GM19023 (cell line): ENCODE results near the gene GRM3.

Experiments used
- ATAC-seq: cut with Tn5 transposase; IDR thresholded peaks from one replicate; pipeline ENCODE4 v1.9.1; 2021; ENCODE audit warnings: mild to moderate bottlenecking, moderate library complexity; ENCODE audit not compliant: unreplicated experiment

GRM3 gene

DNA sequence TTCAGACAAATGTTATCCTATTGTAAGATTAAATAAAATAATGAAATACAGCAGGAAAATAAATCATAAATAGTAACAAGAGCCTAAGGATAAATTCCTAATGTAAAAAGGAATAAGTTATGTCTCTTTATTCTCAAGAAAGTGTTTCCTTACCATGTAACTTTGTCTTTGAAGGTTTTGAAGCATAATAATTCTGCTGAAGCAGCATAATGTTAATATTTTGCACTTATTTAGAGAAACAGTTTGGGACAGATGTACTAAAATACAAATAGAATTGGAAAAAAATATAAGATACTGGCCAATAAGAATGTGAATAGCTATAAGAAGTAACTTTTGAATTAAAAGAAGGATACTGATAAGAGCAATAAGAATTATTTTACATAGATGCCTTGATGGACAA, 45.7 kb downstream of the GRM3 start:
- no peak for ATAC-seq

DNA sequence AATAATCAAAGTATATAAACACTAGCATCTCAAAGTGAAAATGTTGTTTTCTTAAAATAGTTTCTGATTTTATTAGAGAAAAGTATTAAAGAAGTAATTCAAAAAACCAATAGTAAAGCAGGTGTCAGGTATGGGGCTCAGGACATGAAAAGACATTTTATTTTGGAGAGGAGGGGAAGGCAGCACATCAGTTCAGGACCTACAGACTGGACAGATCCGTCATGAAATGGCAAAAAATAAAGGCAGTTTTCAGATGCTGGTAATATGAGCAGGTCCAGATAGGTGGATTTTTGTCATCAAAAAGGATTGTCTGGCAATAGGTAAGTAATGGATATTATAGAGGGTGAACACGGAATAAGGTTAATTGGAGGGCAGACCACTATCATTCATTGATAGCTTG, 49.0 kb downstream of the GRM3 start:
- no peak for ATAC-seq

GRCh38 chr7:86706406-86706805, 62.7 kb downstream of the GRM3 start:
- ATAC-seq: no peak

GRCh38 chr7:86708031-86708680, 64.4 kb downstream of the GRM3 start:
- ATAC-seq: no peak

- ATAC-seq: no peak
These were observed 76.6 kb downstream of the GRM3 start for GRCh38 chr7:86720306-86720705.

- ATAC-seq: no peak
These were observed 90.1 kb downstream of the GRM3 start for GRCh38 chr7:86733783-86734182.

DNA sequence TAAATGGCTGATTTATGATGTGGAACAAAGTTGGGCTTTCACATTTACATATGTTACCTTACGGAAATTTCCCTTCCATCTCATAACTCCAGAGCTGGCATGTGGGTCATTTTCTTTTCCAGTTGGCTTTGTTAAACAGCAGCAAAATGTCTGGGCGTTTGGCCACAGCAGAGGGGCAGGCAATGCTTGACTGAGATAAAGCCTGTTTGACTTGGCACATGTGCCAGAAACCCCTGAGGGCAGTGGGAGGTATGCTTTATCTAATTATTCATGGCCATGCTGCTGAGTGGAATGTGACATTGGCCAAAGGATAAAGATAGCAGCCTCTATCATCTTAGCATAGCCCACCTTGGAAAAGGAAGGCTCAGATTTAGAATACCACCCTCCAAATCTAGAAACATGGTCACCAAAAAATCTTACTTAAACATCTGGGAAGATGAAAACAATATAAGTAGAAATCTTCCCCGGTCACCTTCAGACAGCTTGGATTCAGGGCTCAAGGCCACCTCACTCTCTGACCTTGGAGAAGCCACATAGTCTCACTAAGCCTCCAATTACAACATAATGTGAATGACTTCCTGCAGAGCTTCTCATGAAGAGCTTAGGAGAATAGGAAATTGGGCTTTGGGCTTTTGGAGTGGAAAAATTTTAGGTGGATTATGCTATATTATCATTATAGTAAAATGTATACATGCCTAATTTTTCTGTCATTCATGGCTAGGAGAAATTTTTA, 101.5 kb downstream of the GRM3 start:
- no peak for ATAC-seq

DNA sequence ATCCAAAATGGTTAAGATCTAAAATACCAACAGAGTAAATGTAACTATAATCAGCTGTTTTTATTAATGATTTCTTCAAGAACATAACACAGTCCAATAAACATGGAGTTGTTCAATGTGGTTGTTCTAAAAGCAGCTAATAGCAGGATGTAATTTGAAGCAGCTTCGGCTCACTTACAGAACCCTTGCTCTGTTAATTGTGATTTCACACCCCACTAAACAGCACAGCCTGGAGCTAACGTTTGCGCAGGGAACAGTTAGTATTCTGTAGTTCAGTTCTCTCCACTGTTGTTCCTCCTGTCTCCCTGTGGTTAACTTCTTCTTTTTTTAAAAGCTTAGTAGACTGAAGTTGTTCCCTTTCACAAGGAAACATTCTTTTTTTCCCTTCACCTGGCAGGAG, 104.0 kb downstream of the GRM3 start:
- no peak for ATAC-seq

DNA sequence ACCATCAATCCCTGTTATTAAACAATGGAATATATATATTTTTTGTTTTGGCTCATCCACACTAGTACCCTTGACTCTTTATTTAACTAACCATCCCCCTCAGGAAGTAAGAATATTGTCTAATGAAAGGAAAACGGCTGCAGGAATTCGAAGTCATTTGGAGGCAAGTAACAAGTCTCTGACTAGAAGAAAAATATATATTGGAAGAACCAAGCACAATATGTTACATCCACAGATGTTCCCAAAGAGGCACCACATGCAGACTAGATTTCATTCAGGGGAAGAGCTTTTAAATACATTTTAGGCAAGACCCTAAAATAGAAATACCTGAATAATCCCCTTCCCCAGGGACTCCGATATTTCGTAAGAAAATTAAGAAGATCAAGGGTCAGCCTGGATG, 104.5 kb downstream of the GRM3 start:
- no peak for ATAC-seq

DNA sequence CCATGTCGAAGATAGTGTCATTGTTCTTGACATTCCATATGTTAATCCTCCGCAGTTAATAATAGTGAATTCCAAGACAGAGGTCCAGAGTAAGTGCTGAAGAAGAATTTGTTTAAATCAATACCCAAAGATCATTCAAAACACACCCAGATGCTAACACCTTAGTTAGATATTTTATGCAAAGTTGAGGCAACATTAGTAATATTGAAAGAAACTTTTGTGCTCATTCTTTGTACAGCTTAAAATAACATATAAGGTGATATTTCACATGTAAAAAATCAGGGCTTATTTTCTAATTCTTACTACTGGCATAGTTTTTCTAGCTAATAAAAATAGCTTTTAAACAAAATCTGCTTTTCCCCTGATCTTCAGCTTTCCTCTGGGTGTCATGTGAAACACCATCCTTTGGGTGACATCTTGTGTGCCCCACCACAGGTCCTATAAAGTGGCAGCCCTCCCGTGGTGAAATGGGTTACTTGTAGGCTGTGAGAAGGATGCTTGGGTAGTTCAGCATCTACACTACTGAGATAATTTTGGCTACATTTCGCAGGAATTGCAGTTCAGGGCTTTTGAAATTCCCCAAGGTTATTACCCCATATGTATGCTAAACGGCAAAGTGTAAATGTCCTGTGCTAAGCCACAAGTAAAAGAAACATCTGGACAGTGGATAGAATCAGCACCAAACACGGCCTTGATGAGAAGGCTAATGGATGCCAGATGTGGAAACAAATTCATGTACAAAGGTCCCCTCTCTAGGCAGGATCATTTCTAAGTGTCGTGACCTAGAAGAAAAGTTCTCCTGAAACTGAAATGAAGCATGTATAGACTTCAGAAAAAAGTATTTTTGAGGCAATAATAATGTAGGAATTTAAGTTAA, 105.4 kb downstream of the GRM3 start:
- ATAC-seq: no peak

DNA sequence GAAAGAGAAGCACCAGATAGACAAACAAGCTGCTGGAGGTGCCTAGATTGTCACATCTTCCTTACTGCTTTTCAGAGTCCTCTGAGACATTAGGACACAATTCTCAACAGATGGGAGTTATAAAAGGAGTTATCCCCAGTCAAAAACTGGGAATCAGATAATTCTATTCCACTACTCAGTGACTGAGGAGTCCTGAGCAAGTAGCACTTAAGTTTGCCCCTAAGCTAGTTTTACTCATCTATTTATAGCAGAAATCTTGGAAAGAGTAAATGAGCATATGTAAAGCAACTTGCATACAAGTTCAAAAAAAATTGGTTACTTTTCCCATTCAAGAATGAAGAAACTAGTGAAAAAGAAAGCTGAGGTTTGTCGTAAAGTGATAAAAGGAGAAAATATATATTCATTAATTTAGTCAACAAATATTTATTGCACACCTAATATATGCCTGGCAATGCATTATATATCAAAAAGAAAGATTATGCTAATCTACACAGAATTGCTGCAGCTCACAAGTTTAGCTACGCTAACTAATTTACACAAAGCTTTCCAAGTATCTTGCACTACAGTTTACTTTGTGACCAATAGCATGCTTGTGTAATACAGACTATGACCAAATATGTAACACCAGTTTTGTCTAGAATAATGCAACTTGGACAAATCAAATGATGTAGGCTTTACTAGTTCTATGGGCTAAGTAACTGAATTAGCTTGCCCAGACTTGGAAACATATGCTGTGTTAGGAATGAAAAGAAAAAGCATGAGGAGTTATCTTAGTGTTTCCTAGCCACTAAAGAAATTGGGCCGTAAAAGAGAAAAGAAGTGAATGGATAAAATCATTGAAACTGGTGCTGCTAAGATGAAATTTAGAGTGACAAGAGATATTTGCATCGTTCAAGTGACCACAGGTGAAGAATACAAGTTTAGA, 106.3 kb downstream of the GRM3 start:
- no peak for ATAC-seq

DNA sequence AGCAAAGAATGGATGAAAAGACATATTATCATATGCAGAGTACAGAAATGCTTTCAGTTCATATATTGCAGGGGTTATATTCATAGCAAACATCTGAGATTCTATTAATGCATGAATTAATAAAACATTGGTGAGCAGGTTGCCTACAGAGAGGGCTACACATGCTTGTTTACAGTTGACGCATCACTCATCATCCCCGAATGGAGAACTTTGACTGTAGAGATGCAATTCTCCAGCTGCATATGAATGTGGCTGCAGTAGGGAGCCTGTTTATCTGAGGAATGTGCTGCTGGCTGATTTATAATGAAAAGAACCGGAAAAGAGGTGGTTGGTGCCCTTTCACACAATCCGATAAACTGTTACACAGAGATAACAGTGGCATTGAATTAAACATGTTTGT, 116.5 kb downstream of the GRM3 start:
- ATAC-seq: no peak

- ATAC-seq: no peak
These were observed 118.4 kb downstream of the GRM3 start for GRCh38 chr7:86762129-86762528.

DNA sequence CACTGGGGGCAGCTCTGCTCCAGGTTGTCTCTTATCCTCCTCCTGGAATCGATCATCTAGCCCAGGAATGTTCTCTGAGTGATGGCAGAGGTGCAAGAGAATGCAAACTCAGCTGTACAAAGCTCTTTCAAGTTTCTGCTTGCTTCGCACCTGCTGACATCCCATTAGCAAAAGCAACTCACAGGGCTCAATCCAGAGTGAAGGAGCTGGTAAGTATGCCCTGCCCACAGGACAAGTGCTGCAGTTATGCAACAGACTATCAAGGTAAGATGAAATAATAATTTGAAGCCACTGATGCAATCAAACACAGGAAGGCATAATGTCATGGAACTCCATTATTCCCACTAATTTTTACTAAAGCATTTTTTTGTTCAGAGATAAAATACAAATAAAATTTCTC, 122.2 kb downstream of the GRM3 start:
- no peak for ATAC-seq

DNA sequence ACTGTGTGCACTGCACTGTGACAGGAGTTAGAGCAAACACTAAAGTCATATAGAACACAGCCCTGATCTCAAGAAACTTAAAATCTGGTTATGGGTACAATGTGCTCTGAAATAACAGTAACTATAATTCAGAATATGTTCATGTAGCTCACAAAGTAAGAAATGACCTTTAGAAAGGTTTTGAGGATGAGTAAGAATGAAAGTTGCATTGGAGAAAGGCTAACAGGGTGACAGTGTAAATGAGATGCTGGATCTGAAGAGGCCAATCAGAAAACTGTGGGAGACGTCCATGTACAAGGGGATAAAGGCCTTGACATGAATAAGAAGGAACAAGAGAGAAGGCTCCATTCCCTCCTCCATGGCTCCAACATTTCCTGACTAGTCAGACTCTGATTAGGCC, 124.7 kb downstream of the GRM3 start:
- peak; percentile 47 for ATAC-seq

DNA sequence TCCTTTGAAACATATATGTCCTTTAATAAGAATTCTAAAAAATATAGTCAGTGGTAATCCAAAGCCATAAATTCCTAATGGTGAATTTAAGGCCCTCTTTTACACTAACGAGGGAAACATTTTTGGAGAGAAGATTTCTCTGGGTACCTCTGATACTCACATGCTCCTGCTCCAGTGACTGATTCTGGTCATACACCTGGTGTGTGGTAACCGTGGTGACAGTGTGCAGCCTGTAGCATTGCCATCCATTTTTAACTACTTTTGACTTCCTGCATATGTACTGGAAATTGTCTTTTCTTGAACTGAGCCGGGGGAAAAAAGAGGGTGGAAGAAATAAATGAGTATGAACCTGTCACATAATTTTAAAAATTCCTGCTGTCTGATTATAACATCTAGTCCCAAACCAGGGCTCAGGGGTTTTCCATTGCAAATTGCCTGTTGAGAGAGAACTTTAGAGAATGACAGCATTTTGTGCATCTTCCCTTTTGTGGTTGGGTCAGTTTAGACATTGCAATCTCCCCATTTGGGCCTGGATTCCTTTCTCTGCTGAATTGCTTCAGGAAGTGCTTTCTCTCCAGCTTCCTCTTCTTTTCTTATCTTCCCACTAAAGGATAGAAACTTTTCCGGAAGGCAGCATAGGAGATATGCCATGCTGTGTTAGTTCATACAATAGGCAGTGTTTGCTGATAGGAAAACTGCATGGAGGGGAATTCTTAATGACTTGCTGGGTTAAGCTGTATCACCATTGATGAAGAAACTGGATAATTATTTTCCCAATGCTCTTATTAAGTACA, 125.5 kb downstream of the GRM3 start:
- ATAC-seq: peak; percentile 76

GRCh38 chr7:86773309-86773708, 129.6 kb downstream of the GRM3 start:
- no peak for ATAC-seq

- ATAC-seq: no peak
These were observed 131.5 kb downstream of the GRM3 start for GRCh38 chr7:86775203-86775602.

GRCh38 chr7:86776136-86776535, 132.4 kb downstream of the GRM3 start:
- no peak for ATAC-seq

- ATAC-seq: no peak
These were observed 134.6 kb downstream of the GRM3 start for GRCh38 chr7:86778271-86778670.
